NCI-H1092 (cell line): ENCODE measurements around the gene FRG2B.
"Not testable (repeated sequence)": the region's sequence is repeated elsewhere in the genome, so short reads cannot be mapped to it uniquely, and the experiment has no call there.

Experiments
- DNase-seq: peaks from one replicate; lab custom pipeline; 2025; lab: John Stamatoyannopoulos, UW

FRG2B gene

DNA sequence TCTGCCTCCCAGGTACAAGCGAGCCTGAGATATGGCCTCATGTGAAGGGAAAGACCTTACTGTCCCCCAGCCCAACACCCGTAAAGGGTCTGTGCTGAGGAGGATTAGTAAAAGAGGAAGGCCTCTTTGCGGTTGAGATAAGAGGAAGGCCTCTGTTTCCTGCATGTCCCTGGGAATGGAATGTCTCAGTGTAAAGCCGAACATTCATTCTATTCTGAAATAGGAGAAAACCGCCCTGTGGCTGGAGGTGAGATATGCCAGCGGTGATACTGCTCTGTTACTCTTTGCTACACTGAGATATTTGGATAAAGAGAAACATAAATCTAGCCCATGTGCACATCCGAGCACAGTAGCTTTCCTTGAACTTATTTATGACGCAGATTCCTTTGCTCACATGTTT, 26.7 kb downstream of the FRG2B start:
- not testable (repeated sequence) for DNase-seq

DNA sequence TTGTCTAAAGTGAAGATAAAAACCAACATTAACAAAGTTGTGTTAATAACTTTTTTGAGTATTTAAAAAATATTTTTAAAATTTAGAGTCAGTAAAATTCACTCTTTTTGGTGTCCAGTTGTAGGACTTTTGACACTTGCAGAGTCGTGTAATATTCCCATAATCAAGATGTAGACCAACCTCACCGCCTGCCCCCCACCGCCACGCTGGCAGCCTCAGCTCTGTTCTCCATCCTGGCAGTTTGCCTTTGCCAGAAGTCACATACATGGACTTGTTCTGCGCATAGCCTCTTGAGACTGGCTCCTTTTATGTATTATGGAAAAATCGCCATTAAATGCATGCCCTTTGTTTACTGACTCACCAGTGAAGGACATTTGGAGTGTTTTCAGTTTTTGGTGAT, 33.9 kb downstream of the FRG2B start:
- no peak for DNase-seq

GRCh38 chr10:133590970-133591359, 35.6 kb downstream of the FRG2B start:
- no peak for DNase-seq

- DNase-seq: no peak
Measured at GRCh38 chr10:133590226-133590969, 36.2 kb downstream of the FRG2B start.

DNA sequence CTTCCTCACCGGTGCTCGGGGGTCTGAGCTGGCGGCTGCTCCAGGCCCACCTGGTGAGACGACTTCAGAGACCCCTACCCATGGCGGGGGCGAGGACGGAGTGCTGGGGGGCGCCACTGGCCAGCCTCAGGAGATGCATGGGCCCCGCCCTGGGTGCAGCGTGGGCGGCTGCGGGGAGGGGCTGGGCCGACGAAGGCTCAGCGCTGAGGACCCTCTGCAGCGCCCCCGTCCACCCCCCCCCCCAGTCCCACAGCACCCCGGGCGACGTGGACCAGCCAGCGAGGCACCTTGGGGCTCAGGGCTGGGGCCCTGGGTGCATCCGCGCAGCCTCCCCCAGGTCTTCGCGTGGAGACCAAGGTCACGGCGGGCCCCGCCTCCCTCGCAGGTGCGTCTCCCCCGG, 49.6 kb downstream of the FRG2B start:
- DNase-seq: not testable (repeated sequence)
